HEK293 (cell line): Measurements from ENCODE around the gene NEURL2.
A peak's percentile ranks its signal among the peaks of the same experiment; 100 is the strongest.

ENCODE experiments used
- CTCF ChIA-PET: fragments of 350-600 bp; formaldehyde crosslinking; extraction: SDS; loops from one replicate; lab custom pipeline; 2021; ENCODE audit warnings: antibody characterized with exemption; lab: Yijun Ruan, JAX
- POLR2A ChIA-PET: fragments of 300-600 bp; formaldehyde crosslinking; extraction: SDS; loops from one replicate; lab custom pipeline; 2020; ENCODE audit warnings: antibody characterized with exemption, inconsistent platforms; lab: Yijun Ruan, JAX
- H3K27ac ChIP-seq: fragments of 200-500 bp; sonication (Bioruptor generic); 2 replicates; pipeline ENCODE4 v1.5.1; 2014; ENCODE audit warnings: low read depth, low read length, control low read depth, inconsistent platforms; ENCODE audit errors: extremely low read depth
- H3K36me3 ChIP-seq, 2 experiments: fragments of 200-500 bp in 1 of 2; sonication (Bioruptor generic) in 1 of 2; 1 replicate in 1 of 2; 2 replicates in 1 of 2; pipeline ENCODE4 v1.5.1; 2014 to 2017; ENCODE audit warnings: inconsistent platforms in 2 of 2, low read length in 2 of 2; ENCODE audit not compliant: control insufficient read depth in 2 of 2, insufficient read depth in 1 of 2
- H3K4me1 ChIP-seq: fragments of 200-500 bp; sonication (Bioruptor generic); 2 replicates; pipeline ENCODE4 v1.5.1; 2014; ENCODE audit warnings: mild to moderate bottlenecking, low read length, inconsistent platforms; ENCODE audit not compliant: control insufficient read depth, insufficient read depth
- H3K4me3 ChIP-seq: 2 replicates; pipeline ENCODE4 v1.5.1; 2011; ENCODE audit warnings: low read depth, mild to moderate bottlenecking, control low read depth, low read length, moderate library complexity
- H3K9me3 ChIP-seq: fragments of 200-500 bp; sonication (Bioruptor generic); 2 replicates; pipeline ENCODE4 v1.5.1; 2014; ENCODE audit warnings: low read depth, low read length, inconsistent platforms; ENCODE audit not compliant: control insufficient read depth, insufficient read depth
- HOXC10 ChIP-seq: sonication (generic); formaldehyde crosslinking; IDR thresholded peaks from 2 replicates; pipeline ENCODE4 v1.8.1; 2023; ENCODE audit warnings: mild to moderate bottlenecking, missing genetic modification reagents
- PRDM1 ChIP-seq: fragments of 450-650 bp; formaldehyde crosslinking; IDR thresholded peaks from 2 replicates; pipeline ENCODE4; 2016; ENCODE audit warnings: missing biosample characterization, missing genetic modification characterization
- YY1 ChIP-seq: fragments of 450-650 bp; formaldehyde crosslinking; IDR thresholded peaks from 2 replicates; pipeline ENCODE4 v1.5.1; 2018; ENCODE audit warnings: missing biosample characterization, missing genetic modification characterization
- ZBTB20 ChIP-seq: fragments of 450-650 bp; formaldehyde crosslinking; IDR thresholded peaks from 2 replicates; pipeline ENCODE4 v1.5.1; 2016; ENCODE audit warnings: missing biosample characterization, missing genetic modification characterization
- ZNF146 ChIP-seq: fragments of 450-650 bp; formaldehyde crosslinking; IDR thresholded peaks from 2 replicates; pipeline ENCODE4 v1.5.1; 2016; ENCODE audit warnings: missing biosample characterization, missing genetic modification characterization
- ZNF221 ChIP-seq: fragments of 450-650 bp; formaldehyde crosslinking; IDR thresholded peaks from 2 replicates; pipeline ENCODE4 v1.5.1; 2017; ENCODE audit warnings: missing biosample characterization, missing genetic modification characterization, borderline replicate concordance
- ZNF23 ChIP-seq: fragments of 450-650 bp; formaldehyde crosslinking; IDR thresholded peaks from 2 replicates; pipeline ENCODE4 v1.5.1; 2016; ENCODE audit warnings: missing biosample characterization, missing genetic modification characterization, borderline replicate concordance
- ZNF324 ChIP-seq: fragments of 450-650 bp; formaldehyde crosslinking; IDR thresholded peaks from 2 replicates; pipeline ENCODE4 v1.5.1; 2016; ENCODE audit warnings: missing biosample characterization, missing genetic modification characterization
- ZNF510 ChIP-seq: fragments of 450-650 bp; formaldehyde crosslinking; IDR thresholded peaks from 2 replicates; pipeline ENCODE4 v1.5.1; 2018; ENCODE audit warnings: mild to moderate bottlenecking, missing genetic modification characterization, missing biosample characterization; ENCODE audit not compliant: insufficient replicate concordance
- ZNF621 ChIP-seq: fragments of 450-650 bp; formaldehyde crosslinking; IDR thresholded peaks from 2 replicates; pipeline ENCODE4 v1.5.1; 2017; ENCODE audit warnings: missing biosample characterization, missing genetic modification characterization
- ZSCAN30 ChIP-seq: fragments of 450-650 bp; IDR thresholded peaks from 2 replicates; pipeline ENCODE4 v1.5.1; 2018; ENCODE audit warnings: missing biosample characterization, mild to moderate bottlenecking, missing genetic modification characterization, moderate library complexity
- ZXDB ChIP-seq: fragments of 450-650 bp; formaldehyde crosslinking; IDR thresholded peaks from 2 replicates; pipeline ENCODE4 v1.5.1; 2016; ENCODE audit warnings: missing biosample characterization, missing genetic modification characterization
- TF ChIP-seq, protein P1 (sequence below): fragments of 450-650 bp; formaldehyde crosslinking; IDR thresholded peaks from 2 replicates; pipeline ENCODE4 v1.5.1; 2016; ENCODE audit warnings: missing biosample characterization, missing genetic modification characterization
- TF ChIP-seq, protein P2 (sequence below): fragments of 450-650 bp; formaldehyde crosslinking; IDR thresholded peaks from 2 replicates; pipeline ENCODE4 v1.5.1; 2017; ENCODE audit warnings: missing biosample characterization, missing genetic modification characterization
- TF ChIP-seq, protein P3 (sequence below): fragments of 450-650 bp; formaldehyde crosslinking; IDR thresholded peaks from 2 replicates; pipeline ENCODE4 v1.5.1; 2016; ENCODE audit warnings: missing biosample characterization, missing genetic modification characterization, low read depth
- TF ChIP-seq, protein P4 (sequence below): fragments of 450-650 bp; formaldehyde crosslinking; IDR thresholded peaks from 2 replicates; pipeline ENCODE4 v1.5.1; 2016; ENCODE audit warnings: missing biosample characterization, missing genetic modification characterization

The NEURL2 gene

DNA sequence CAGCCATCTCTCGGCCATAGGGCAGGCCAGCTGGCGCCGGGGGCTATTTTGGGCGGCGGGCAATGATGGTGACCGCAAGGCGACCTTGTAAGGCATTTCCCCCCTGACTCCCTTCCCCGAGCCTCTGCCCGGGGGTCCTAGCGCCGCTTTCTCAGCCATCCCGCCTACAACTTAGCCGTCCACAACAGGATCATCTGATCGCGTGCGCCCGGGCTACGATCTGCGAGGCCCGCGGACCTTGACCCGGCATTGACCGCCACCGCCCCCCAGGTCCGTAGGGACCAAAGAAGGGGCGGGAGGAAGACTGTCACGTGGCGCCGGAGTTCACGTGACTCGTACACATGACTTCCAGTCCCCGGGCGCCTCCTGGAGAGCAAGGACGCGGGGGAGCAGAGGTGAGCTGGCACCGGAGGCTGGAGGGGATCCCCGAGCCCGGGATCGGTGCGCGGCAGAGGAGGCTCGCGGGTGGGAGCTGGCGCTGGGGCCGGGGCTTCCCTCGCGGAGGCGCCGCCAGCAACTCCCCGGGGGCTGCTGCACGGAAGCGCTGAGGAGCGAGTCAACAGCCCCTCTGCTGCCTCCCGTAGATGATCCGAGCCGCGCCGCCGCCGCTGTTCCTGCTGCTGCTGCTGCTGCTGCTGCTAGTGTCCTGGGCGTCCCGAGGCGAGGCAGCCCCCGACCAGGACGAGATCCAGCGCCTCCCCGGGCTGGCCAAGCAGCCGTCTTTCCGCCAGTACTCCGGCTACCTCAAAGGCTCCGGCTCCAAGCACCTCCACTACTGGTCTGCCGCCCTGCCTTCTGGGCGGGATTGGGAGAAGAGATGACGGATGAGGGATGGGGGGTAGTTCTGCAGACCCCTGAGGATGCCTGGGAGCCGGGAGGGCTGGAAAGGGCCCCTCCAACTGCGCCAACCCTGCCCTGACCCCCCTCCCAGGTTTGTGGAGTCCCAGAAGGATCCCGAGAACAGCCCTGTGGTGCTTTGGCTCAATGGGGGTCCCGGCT, at the start of gene NEURL2, which contains the start of gene CTSA (continued):
- TF ChIP-seq, protein P1, sequence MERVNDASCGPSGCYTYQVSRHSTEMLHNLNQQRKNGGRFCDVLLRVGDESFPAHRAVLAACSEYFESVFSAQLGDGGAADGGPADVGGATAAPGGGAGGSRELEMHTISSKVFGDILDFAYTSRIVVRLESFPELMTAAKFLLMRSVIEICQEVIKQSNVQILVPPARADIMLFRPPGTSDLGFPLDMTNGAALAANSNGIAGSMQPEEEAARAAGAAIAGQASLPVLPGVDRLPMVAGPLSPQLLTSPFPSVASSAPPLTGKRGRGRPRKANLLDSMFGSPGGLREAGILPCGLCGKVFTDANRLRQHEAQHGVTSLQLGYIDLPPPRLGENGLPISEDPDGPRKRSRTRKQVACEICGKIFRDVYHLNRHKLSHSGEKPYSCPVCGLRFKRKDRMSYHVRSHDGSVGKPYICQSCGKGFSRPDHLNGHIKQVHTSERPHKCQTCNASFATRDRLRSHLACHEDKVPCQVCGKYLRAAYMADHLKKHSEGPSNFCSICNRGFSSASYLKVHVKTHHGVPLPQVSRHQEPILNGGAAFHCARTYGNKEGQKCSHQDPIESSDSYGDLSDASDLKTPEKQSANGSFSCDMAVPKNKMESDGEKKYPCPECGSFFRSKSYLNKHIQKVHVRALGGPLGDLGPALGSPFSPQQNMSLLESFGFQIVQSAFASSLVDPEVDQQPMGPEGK (tag by site-specific recombination) = peak; percentile 98
- peak; percentile 94; the same call in 1 of the 2 replicates for TF ChIP-seq ZNF324
- TF ChIP-seq PRDM1 = no peak
- TF ChIP-seq, protein P2, sequence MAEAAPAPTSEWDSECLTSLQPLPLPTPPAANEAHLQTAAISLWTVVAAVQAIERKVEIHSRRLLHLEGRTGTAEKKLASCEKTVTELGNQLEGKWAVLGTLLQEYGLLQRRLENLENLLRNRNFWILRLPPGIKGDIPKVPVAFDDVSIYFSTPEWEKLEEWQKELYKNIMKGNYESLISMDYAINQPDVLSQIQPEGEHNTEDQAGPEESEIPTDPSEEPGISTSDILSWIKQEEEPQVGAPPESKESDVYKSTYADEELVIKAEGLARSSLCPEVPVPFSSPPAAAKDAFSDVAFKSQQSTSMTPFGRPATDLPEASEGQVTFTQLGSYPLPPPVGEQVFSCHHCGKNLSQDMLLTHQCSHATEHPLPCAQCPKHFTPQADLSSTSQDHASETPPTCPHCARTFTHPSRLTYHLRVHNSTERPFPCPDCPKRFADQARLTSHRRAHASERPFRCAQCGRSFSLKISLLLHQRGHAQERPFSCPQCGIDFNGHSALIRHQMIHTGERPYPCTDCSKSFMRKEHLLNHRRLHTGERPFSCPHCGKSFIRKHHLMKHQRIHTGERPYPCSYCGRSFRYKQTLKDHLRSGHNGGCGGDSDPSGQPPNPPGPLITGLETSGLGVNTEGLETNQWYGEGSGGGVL (tag by site-specific recombination) = peak; percentile 60

DNA sequence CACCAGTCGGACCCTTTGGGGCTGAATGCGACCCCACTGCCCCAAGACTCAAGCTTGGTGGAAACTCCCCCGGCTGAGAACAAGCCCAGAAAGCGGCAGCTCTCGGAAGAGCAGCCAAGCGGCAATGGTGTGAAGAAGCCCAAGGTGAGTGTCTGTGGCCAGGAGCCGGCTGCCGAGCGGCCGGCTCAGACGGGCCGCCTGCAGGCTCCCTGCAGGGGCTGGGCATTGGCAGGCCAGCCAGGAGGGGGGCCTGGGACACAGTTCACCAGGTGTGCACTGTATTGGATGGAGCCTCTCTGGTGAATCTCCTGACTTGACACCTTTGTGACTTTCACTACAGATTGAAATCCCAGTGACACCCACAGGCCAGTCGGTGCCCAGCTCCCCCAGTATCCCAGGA, 49.5 kb upstream of the NEURL2 start:
- H3K4me3 ChIP-seq = no peak overlapping the region
- H3K4me1 ChIP-seq = peaks cover 9% of the 10 kb centered on the region
- CTCF ChIA-PET = no interaction called here
- TF ChIP-seq YY1 = no peak
- TF ChIP-seq ZNF146 (tag by site-specific recombination) = no peak
- no peak for TF ChIP-seq ZNF221 (tag by site-specific recombination)
- no peak for TF ChIP-seq ZSCAN30 (tag by site-specific recombination)
- no peak for TF ChIP-seq ZBTB20 (tag by site-specific recombination)
- peaks cover 6 to 67% of the 10 kb centered on the region in 2 experiments; a peak in 2 of 3 replicates for H3K36me3 ChIP-seq
- no peaks in the 10 kb centered on the region for H3K9me3 ChIP-seq
- POLR2A ChIA-PET = no interaction called here
- no peak overlapping the region for H3K27ac ChIP-seq

DNA sequence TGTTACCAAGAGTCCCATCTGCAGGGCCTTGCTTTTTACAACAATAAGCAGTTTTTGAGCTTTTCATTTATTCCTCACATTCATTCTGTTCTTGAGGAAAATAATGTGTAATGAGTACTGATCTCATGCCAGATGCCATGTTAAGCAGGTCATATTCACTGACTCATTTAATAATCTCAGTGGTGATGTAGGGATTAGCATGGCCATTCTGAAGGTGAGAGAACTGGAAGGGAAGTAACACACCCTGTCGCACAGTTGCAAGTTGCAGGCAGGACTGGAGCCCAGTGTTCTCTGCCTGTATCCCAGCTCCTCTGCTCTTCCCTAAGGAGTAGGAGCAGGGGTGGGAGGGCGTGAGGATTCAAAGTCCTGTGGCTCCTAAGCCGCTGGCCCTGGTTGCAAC, 49.0 kb upstream of the NEURL2 start:
- H3K27ac ChIP-seq = no peak overlapping the region
- ChIA-PET CTCF (interaction anchor here (0.9 kb wide), 1 partner anchor 140 kb away, joined by 3 read pairs; no protein-coding TSS in a partner anchor), POLR2A (no interaction called here)
- no peaks in the 10 kb centered on the region for H3K9me3 ChIP-seq
- H3K4me3 ChIP-seq = no peak overlapping the region
- TF ChIP-seq, protein P3, sequence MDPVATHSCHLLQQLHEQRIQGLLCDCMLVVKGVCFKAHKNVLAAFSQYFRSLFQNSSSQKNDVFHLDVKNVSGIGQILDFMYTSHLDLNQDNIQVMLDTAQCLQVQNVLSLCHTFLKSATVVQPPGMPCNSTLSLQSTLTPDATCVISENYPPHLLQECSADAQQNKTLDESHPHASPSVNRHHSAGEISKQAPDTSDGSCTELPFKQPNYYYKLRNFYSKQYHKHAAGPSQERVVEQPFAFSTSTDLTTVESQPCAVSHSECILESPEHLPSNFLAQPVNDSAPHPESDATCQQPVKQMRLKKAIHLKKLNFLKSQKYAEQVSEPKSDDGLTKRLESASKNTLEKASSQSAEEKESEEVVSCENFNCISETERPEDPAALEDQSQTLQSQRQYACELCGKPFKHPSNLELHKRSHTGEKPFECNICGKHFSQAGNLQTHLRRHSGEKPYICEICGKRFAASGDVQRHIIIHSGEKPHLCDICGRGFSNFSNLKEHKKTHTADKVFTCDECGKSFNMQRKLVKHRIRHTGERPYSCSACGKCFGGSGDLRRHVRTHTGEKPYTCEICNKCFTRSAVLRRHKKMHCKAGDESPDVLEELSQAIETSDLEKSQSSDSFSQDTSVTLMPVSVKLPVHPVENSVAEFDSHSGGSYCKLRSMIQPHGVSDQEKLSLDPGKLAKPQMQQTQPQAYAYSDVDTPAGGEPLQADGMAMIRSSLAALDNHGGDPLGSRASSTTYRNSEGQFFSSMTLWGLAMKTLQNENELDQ = no peak
- no peak for TF ChIP-seq ZNF23 (tag by site-specific recombination)
- no peak for TF ChIP-seq ZNF510 (tag by site-specific recombination)
- no peak for TF ChIP-seq ZNF621
- TF ChIP-seq, protein P4, sequence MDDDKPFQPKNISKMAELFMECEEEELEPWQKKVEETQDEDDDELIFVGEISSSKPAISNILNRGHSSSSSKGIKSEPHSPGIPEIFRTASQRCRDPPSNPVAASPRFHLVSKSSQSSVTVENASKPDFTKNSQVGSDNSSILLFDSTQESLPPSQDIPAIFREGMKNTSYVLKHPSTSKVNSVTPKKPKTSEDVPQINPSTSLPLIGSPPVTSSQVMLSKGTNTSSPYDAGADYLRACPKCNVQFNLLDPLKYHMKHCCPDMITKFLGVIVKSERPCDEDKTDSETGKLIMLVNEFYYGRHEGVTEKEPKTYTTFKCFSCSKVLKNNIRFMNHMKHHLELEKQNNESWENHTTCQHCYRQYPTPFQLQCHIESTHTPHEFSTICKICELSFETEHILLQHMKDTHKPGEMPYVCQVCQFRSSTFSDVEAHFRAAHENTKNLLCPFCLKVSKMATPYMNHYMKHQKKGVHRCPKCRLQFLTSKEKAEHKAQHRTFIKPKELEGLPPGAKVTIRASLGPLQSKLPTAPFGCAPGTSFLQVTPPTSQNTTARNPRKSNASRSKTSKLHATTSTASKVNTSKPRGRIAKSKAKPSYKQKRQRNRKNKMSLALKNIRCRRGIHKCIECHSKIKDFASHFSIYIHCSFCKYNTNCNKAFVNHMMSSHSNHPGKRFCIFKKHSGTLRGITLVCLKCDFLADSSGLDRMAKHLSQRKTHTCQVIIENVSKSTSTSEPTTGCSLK (tag by site-specific recombination) = no peak
- TF ChIP-seq HOXC10 = no peak
- TF ChIP-seq ZXDB (tag by site-specific recombination) = no peak
- H3K4me1 ChIP-seq = peaks cover 9% of the 10 kb centered on the region
- H3K36me3 ChIP-seq = peaks cover 6 to 63% of the 10 kb centered on the region in 2 experiments; a peak in 2 of 3 replicates
